ENCODE measurements around the gene DUSP12. TPM values are rescaled to one million over a fixed set of nuclear protein-coding genes. Genes with fewer than 3 reads are reported as not detected.

The DUSP12 gene
- total RNA-seq, 1 donor from 2014 or later, result 21.8 TPM

DNA sequence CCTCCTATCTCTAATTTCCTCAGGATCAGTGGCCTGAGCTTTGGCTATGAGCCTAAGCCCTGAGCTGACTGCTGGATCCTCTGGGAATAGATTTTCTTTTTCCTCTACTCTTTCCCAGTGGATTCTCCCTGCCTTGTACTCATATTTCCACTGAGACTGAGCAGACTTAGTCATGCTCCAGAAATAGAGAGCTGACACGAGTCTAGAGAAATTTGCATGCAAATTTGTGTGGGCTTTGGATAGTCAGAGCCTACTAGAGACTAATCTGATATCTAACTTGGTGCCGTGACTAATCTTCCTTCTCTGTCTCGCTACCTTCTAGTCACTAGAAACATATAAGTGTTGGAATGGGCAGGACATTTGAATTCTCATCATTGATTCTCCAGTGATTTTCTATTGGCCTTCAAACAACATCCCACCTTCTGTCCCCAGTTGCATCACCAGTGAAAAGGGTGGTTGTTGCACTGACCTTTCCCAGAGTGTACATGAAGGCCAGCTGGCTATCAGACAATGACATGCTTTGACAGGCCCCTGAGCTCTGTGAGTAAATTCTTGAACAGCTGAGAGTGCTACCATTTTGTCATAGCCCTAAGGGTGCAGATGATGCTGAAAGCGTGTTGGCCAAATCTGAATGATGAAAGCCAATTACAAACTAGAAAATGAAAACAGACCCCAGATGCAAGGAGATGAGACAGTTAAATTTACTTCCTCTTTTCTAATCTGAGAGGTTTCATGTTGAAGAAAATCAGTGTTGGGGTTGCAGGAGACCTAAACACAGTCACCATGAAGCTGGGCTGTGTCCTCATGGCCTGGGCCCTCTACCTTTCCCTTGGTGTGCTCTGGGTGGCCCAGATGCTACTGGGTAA lies 42.9 kb upstream of the DUSP12 start, which contains the start of gene FCRLA:
FCRLA (plus strand) TSS at position 748 of the 866 bp plus-strand sequence; CDS start at position 784, 36 bp downstream.
- H3K4me3 Mint-ChIP-seq (ENCODE audit: unreplicated experiment), result no peak within 1 kb of the TSS
- H3K27me3 Mint-ChIP-seq (ENCODE audit: unreplicated experiment), result peaks cover 18% of the 10 kb centered on the region
- H3K27ac Mint-ChIP-seq (ENCODE audit: unreplicated experiment), result no peak within 1 kb of the TSS

DNA sequence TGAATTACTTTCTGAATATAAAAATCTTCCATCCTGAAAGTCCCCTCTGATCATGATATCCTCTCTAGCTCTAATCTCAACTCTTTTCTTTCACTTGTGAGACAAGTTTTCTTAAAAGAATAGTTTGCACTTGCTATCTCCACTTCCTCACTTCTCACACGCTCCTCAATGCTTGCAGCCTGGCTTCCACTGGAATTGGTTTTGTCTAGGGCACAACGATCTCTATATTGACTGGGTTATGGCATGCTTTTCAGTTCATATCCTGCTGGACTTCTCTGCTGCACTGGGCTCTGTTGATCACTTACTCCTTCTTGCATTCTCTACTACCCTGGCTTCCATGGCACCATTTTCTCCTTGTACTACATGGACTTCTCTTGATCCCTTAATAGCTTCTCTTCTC lies 42.1 kb upstream of the DUSP12 start:
- no peak overlapping the region for H3K27ac Mint-ChIP-seq (ENCODE audit: unreplicated experiment)
- H3K36me3 Mint-ChIP-seq (ENCODE audit: unreplicated experiment), result no peaks in the 10 kb centered on the region
- peaks cover 21% of the 10 kb centered on the region for H3K27me3 Mint-ChIP-seq (ENCODE audit: unreplicated experiment)
- TF ChIP-seq CTCF (IDR thresholded peaks at IDR 0.05), result no peak
- no peaks in the 10 kb centered on the region for H3K9me3 Mint-ChIP-seq (ENCODE audit: unreplicated experiment)
- peak; percentile 25 for DNase-seq (ENCODE audit: extremely low spot score, unreplicated experiment)
- no peak overlapping the region for H3K4me3 Mint-ChIP-seq (ENCODE audit: unreplicated experiment)
- no peaks in the 10 kb centered on the region for H3K4me1 Mint-ChIP-seq (ENCODE audit: unreplicated experiment)

More for the DNA sequence above, 42.9 kb upstream of the DUSP12 start, which contains the start of gene FCRLA:
- no peaks in the 10 kb centered on the region for H3K4me1 Mint-ChIP-seq (ENCODE audit: unreplicated experiment)
- H3K9me3 Mint-ChIP-seq (ENCODE audit: unreplicated experiment), result no peaks in the 10 kb centered on the region
- DNase-seq (ENCODE audit: extremely low spot score, unreplicated experiment), result peak; percentile 38
- no peaks in the 10 kb centered on the region for H3K36me3 Mint-ChIP-seq (ENCODE audit: unreplicated experiment)
- no peak for TF ChIP-seq CTCF (IDR thresholded peaks at IDR 0.05)

GRCh38 chr1:161709373-161709772 lies 40.2 kb upstream of the DUSP12 start:
- DNase-seq (ENCODE audit: extremely low spot score, unreplicated experiment), result no peak
- no peak for TF ChIP-seq CTCF (IDR thresholded peaks at IDR 0.05)
- Mint-ChIP-seq H3K27ac (ENCODE audit: unreplicated experiment) (no peak overlapping the region), H3K9me3 (ENCODE audit: unreplicated experiment) (no peaks in the 10 kb centered on the region), H3K4me1 (ENCODE audit: unreplicated experiment) (no peaks in the 10 kb centered on the region), H3K36me3 (ENCODE audit: unreplicated experiment) (no peaks in the 10 kb centered on the region), H3K4me3 (ENCODE audit: unreplicated experiment) (no peak overlapping the region), H3K27me3 (ENCODE audit: unreplicated experiment) (peaks cover 19% of the 10 kb centered on the region)

GRCh38 chr1:161710560-161710959 lies 39.0 kb upstream of the DUSP12 start:
- H3K36me3 Mint-ChIP-seq (ENCODE audit: unreplicated experiment), result no peaks in the 10 kb centered on the region
- DNase-seq (ENCODE audit: extremely low spot score, unreplicated experiment), result no peak
- TF ChIP-seq CTCF (IDR thresholded peaks at IDR 0.05), result no peak
- H3K4me3 Mint-ChIP-seq (ENCODE audit: unreplicated experiment), result no peak overlapping the region
- H3K9me3 Mint-ChIP-seq (ENCODE audit: unreplicated experiment), result no peaks in the 10 kb centered on the region
- H3K27me3 Mint-ChIP-seq (ENCODE audit: unreplicated experiment), result peaks cover 22% of the 10 kb centered on the region
- no peak overlapping the region for H3K27ac Mint-ChIP-seq (ENCODE audit: unreplicated experiment)
- no peaks in the 10 kb centered on the region for H3K4me1 Mint-ChIP-seq (ENCODE audit: unreplicated experiment)

GRCh38 chr1:161718559-161719324 lies 30.8 kb upstream of the DUSP12 start:
- H3K4me3 Mint-ChIP-seq (ENCODE audit: unreplicated experiment), result no peak overlapping the region
- TF ChIP-seq CTCF (IDR thresholded peaks at IDR 0.05), result no peak
- peaks cover 36% of the 10 kb centered on the region for H3K27me3 Mint-ChIP-seq (ENCODE audit: unreplicated experiment)
- H3K36me3 Mint-ChIP-seq (ENCODE audit: unreplicated experiment), result no peaks in the 10 kb centered on the region
- H3K27ac Mint-ChIP-seq (ENCODE audit: unreplicated experiment), result no peak overlapping the region
- no peak for DNase-seq (ENCODE audit: extremely low spot score, unreplicated experiment)
- H3K4me1 Mint-ChIP-seq (ENCODE audit: unreplicated experiment), result no peaks in the 10 kb centered on the region
- no peaks in the 10 kb centered on the region for H3K9me3 Mint-ChIP-seq (ENCODE audit: unreplicated experiment)

Measured in osteocyte (in vitro differentiated cells).